HG02840 (cell line): ENCODE results near the gene HNF1B.
"Not testable (repeated sequence)": the region's sequence is repeated elsewhere in the genome, so short reads cannot be mapped to it uniquely, and the experiment has no call there.

ENCODE experiments used
- ATAC-seq: cut with Tn5 transposase; IDR thresholded peaks from one replicate; pipeline ENCODE4 v1.9.1; 2021; ENCODE audit warnings: mild to moderate bottlenecking, moderate library complexity, moderate number of reproducible peaks; ENCODE audit not compliant: unreplicated experiment, low FRiP score

The HNF1B gene

GRCh38 chr17:37708616-37709212 is 36.1 kb downstream of the HNF1B start:
- ATAC-seq: no peak

- ATAC-seq: no peak
These were observed 36.7 kb downstream of the HNF1B start for GRCh38 chr17:37708008-37708615.

GRCh38 chr17:37706446-37706845 is 38.4 kb downstream of the HNF1B start:
- ATAC-seq: no peak

- ATAC-seq: no peak
These were observed 42.3 kb downstream of the HNF1B start for GRCh38 chr17:37702598-37702997.

GRCh38 chr17:37701496-37701898 is 43.4 kb downstream of the HNF1B start:
- no peak for ATAC-seq

GRCh38 chr17:37700881-37701280 is 44.0 kb downstream of the HNF1B start:
- no peak for ATAC-seq

- ATAC-seq: no peak
These were observed 45.4 kb downstream of the HNF1B start for GRCh38 chr17:37699285-37699973.

GRCh38 chr17:37698911-37699255 is 46.0 kb downstream of the HNF1B start:
- no peak for ATAC-seq

- no peak for ATAC-seq
These were observed 46.5 kb downstream of the HNF1B start for GRCh38 chr17:37698132-37698910.

- ATAC-seq: no peak
These were observed 47.5 kb downstream of the HNF1B start for GRCh38 chr17:37697381-37697780.

GRCh38 chr17:37696366-37696765 is 48.5 kb downstream of the HNF1B start:
- ATAC-seq: no peak

GRCh38 chr17:37695726-37696125 is 49.1 kb downstream of the HNF1B start:
- no peak for ATAC-seq

GRCh38 chr17:37694734-37695133 is 50.1 kb downstream of the HNF1B start:
- ATAC-seq: no peak

- ATAC-seq: no peak
These were observed 51.5 kb downstream of the HNF1B start for GRCh38 chr17:37693328-37693727.

- no peak for ATAC-seq
These were observed 53.1 kb downstream of the HNF1B start for GRCh38 chr17:37691807-37692206.

GRCh38 chr17:37689317-37689716 is 55.5 kb downstream of the HNF1B start:
- no peak for ATAC-seq

GRCh38 chr17:37683454-37683984 is 61.3 kb downstream of the HNF1B start:
- no peak for ATAC-seq

GRCh38 chr17:37682007-37682406 is 62.9 kb downstream of the HNF1B start:
- ATAC-seq: no peak

GRCh38 chr17:37679995-37680394 is 64.9 kb downstream of the HNF1B start:
- ATAC-seq: not testable (repeated sequence)

GRCh38 chr17:37678036-37678435 is 66.8 kb downstream of the HNF1B start:
- ATAC-seq: no peak

GRCh38 chr17:37677021-37677420 is 67.8 kb downstream of the HNF1B start:
- ATAC-seq: no peak
